ENCODE results near the gene CD302. TPM values are rescaled to one million over a fixed set of nuclear protein-coding genes. Genes with fewer than 3 reads are reported as not detected.

CD302 gene
- total and polyA plus RNA-seq, 2 of the 8 experiments (the other 6 are each of a cell fraction or from before 2014, with no cell fraction given): 0.76 to 0.79 TPM

DNA sequence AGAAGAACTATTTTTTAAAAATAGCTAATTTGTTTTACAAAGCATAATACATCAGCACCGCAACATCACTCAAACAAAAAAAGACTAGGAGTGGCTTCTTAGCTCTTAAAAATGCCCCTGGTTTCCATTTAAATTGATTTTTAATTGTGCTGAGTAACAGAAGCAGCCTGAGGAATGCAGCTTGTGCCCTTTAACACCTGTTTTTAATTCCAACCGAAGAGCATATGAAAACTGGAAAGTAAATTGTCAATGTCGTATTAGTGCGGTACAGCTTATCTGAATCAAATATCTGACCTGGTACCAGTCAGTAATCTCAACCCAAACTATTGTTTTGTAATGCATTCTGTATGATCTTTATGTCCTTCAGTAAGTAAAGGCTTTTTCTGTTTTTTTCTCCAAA lies 13.2 kb upstream of the CD302 start (continued):
- TF ChIP-seq, protein P1, sequence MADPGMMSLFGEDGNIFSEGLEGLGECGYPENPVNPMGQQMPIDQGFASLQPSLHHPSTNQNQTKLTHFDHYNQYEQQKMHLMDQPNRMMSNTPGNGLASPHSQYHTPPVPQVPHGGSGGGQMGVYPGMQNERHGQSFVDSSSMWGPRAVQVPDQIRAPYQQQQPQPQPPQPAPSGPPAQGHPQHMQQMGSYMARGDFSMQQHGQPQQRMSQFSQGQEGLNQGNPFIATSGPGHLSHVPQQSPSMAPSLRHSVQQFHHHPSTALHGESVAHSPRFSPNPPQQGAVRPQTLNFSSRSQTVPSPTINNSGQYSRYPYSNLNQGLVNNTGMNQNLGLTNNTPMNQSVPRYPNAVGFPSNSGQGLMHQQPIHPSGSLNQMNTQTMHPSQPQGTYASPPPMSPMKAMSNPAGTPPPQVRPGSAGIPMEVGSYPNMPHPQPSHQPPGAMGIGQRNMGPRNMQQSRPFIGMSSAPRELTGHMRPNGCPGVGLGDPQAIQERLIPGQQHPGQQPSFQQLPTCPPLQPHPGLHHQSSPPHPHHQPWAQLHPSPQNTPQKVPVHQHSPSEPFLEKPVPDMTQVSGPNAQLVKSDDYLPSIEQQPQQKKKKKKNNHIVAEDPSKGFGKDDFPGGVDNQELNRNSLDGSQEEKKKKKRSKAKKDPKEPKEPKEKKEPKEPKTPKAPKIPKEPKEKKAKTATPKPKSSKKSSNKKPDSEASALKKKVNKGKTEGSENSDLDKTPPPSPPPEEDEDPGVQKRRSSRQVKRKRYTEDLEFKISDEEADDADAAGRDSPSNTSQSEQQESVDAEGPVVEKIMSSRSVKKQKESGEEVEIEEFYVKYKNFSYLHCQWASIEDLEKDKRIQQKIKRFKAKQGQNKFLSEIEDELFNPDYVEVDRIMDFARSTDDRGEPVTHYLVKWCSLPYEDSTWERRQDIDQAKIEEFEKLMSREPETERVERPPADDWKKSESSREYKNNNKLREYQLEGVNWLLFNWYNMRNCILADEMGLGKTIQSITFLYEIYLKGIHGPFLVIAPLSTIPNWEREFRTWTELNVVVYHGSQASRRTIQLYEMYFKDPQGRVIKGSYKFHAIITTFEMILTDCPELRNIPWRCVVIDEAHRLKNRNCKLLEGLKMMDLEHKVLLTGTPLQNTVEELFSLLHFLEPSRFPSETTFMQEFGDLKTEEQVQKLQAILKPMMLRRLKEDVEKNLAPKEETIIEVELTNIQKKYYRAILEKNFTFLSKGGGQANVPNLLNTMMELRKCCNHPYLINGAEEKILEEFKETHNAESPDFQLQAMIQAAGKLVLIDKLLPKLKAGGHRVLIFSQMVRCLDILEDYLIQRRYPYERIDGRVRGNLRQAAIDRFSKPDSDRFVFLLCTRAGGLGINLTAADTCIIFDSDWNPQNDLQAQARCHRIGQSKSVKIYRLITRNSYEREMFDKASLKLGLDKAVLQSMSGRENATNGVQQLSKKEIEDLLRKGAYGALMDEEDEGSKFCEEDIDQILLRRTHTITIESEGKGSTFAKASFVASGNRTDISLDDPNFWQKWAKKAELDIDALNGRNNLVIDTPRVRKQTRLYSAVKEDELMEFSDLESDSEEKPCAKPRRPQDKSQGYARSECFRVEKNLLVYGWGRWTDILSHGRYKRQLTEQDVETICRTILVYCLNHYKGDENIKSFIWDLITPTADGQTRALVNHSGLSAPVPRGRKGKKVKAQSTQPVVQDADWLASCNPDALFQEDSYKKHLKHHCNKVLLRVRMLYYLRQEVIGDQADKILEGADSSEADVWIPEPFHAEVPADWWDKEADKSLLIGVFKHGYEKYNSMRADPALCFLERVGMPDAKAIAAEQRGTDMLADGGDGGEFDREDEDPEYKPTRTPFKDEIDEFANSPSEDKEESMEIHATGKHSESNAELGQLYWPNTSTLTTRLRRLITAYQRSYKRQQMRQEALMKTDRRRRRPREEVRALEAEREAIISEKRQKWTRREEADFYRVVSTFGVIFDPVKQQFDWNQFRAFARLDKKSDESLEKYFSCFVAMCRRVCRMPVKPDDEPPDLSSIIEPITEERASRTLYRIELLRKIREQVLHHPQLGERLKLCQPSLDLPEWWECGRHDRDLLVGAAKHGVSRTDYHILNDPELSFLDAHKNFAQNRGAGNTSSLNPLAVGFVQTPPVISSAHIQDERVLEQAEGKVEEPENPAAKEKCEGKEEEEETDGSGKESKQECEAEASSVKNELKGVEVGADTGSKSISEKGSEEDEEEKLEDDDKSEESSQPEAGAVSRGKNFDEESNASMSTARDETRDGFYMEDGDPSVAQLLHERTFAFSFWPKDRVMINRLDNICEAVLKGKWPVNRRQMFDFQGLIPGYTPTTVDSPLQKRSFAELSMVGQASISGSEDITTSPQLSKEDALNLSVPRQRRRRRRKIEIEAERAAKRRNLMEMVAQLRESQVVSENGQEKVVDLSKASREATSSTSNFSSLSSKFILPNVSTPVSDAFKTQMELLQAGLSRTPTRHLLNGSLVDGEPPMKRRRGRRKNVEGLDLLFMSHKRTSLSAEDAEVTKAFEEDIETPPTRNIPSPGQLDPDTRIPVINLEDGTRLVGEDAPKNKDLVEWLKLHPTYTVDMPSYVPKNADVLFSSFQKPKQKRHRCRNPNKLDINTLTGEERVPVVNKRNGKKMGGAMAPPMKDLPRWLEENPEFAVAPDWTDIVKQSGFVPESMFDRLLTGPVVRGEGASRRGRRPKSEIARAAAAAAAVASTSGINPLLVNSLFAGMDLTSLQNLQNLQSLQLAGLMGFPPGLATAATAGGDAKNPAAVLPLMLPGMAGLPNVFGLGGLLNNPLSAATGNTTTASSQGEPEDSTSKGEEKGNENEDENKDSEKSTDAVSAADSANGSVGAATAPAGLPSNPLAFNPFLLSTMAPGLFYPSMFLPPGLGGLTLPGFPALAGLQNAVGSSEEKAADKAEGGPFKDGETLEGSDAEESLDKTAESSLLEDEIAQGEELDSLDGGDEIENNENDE (IDR thresholded peaks at IDR 0.05; ENCODE audit: insufficient replicate concordance, low read length): no peak
- no peak for TF ChIP-seq NRF1 (IDR thresholded peaks at IDR 0.05; ENCODE audit: low read depth, low read length)
- no peak for TF ChIP-seq CHD1 (IDR thresholded peaks at IDR 0.05; ENCODE audit: low read depth, low read length)
- TF ChIP-seq EGR1 (IDR thresholded peaks at IDR 0.05; ENCODE audit: borderline replicate concordance, low read depth, low read length): no peak
- no peak for TF ChIP-seq YY1 (IDR thresholded peaks at IDR 0.05; ENCODE audit: low read depth, low read length)
- TF ChIP-seq BRCA1 (IDR thresholded peaks at IDR 0.05; ENCODE audit: low read depth, low read length): no peak
- no peak for TF ChIP-seq SIX5 (IDR thresholded peaks at IDR 0.05; ENCODE audit: low read depth, low read length)
- no peak for TF ChIP-seq CEBPB (IDR thresholded peaks at IDR 0.05; ENCODE audit: low read depth, low read length)
- TF ChIP-seq RXRA (IDR thresholded peaks at IDR 0.05; ENCODE audit: insufficient read depth, low read depth, low read length): no peak
- TF ChIP-seq SP2 (IDR thresholded peaks at IDR 0.05; ENCODE audit: low read length): no peak
- no peak for TF ChIP-seq CHD2 (IDR thresholded peaks at IDR 0.05; ENCODE audit: low read length)
- no peak for TF ChIP-seq EP300 (IDR thresholded peaks at IDR 0.05; ENCODE audit: borderline replicate concordance in 1 of 2, low read depth in 2 of 2, low read length in 2 of 2)
- TF ChIP-seq KDM5A (IDR thresholded peaks at IDR 0.05; ENCODE audit: low read length): no peak
